Brain microvascular endothelial cell (primary cell): Measurements from ENCODE around the gene COL1A1.

Experiments
- DNase-seq: peaks from one replicate; pipeline ENCODE4 v3.0.0-alpha.2; 2020
- H3K27ac ChIP-seq: fragments of 250-450 bp; sonication (Bioruptor Pico); 2 replicates; pipeline ENCODE4 v1.5.1; 2020; ENCODE audit warnings: mild to moderate bottlenecking, moderate library complexity
- H3K27me3 ChIP-seq: fragments of 250-450 bp; sonication (Bioruptor Pico); replicated peaks from 2 replicates; pipeline ENCODE4 v1.5.1; 2020; ENCODE audit warnings: mild to moderate bottlenecking
- H3K36me3 ChIP-seq: fragments of 250-450 bp; sonication (Bioruptor Pico); replicated peaks from 2 replicates; pipeline ENCODE4 v1.5.1; 2020; ENCODE audit warnings: mild to moderate bottlenecking
- H3K4me3 ChIP-seq: 2 replicates; pipeline ENCODE4 v1.5.1; 2011; ENCODE audit warnings: low read depth, mild to moderate bottlenecking, control low read depth, low read length, moderate library complexity
- CTCF ChIP-seq: IDR thresholded peaks from 2 replicates; pipeline ENCODE4 v1.5.1; 2011; ENCODE audit warnings: low read depth, mild to moderate bottlenecking, moderate library complexity, low read length, control low read depth, inconsistent platforms; ENCODE audit errors: missing control alignments
- in situ Hi-C: cut with HindIII; loops from 2 replicates; pipeline ENCODE4 v1.10.0; 2017; ENCODE audit warnings: low sequenced_read_pairs, low pct_ligation_motif_present

COL1A1 gene

GRCh38 chr17:50190603-50191358 is 10.7 kb downstream of the COL1A1 start:
- no peak for DNase-seq
- H3K4me3 ChIP-seq: no peak overlapping the region
- H3K36me3 ChIP-seq: peaks cover 99% of the 10 kb centered on the region
- TF ChIP-seq CTCF: no peak
- no peaks in the 10 kb centered on the region for H3K27me3 ChIP-seq
- in situ Hi-C loops: no loop called here
- H3K27ac ChIP-seq: peak overlapping the region; percentile 41

GRCh38 chr17:50190293-50190602 is 11.2 kb downstream of the COL1A1 start:
- H3K4me3 ChIP-seq: no peak overlapping the region
- in situ Hi-C loops: no loop called here
- no peak for TF ChIP-seq CTCF
- peaks cover 99% of the 10 kb centered on the region for H3K36me3 ChIP-seq
- DNase-seq: no peak
- H3K27ac ChIP-seq: peak overlapping the region; percentile 41
- H3K27me3 ChIP-seq: no peaks in the 10 kb centered on the region

- Histone ChIP-seq H3K27me3 (no peaks in the 10 kb centered on the region), H3K27ac (peak overlapping the region; percentile 41), H3K36me3 (peaks cover 97% of the 10 kb centered on the region), H3K4me3 (no peak overlapping the region)
- in situ Hi-C loops: no loop called here
- no peak for DNase-seq
- TF ChIP-seq CTCF: no peak
Observed at GRCh38 chr17:50189550-50190292, 11.7 kb downstream of the COL1A1 start.

- in situ Hi-C loops: no loop called here
- Histone ChIP-seq H3K27me3 (no peaks in the 10 kb centered on the region), H3K4me3 (no peak overlapping the region), H3K27ac (peak overlapping the region; percentile 41), H3K36me3 (peaks cover 94% of the 10 kb centered on the region)
- no peak for DNase-seq
- TF ChIP-seq CTCF: no peak
Observed at GRCh38 chr17:50188921-50189549, 12.4 kb downstream of the COL1A1 start.

GRCh38 chr17:50188531-50188920 is 12.9 kb downstream of the COL1A1 start:
- Histone ChIP-seq H3K27me3 (no peaks in the 10 kb centered on the region), H3K36me3 (peaks cover 94% of the 10 kb centered on the region), H3K27ac (peak overlapping the region; percentile 41), H3K4me3 (no peak overlapping the region)
- no peak for DNase-seq
- in situ Hi-C loops: no loop called here
- no peak for TF ChIP-seq CTCF
